Vagina (tissue), 2 donors: ENCODE measurements around the gene GTF3C4.

Experiments used
- CTCF ChIP-seq, 3 experiments: fragments of 450-650 bp in 2 of 3; fragments of 200-600 bp in 1 of 3; sonication (generic) in 1 of 3; IDR thresholded peaks; one replicate each; pipeline ENCODE4 v1.5.1; 2017 to 2019; ENCODE audit warnings: antibody characterized with exemption in 3 of 3, mild to moderate bottlenecking in 2 of 3, moderate library complexity in 2 of 3
- POLR2A ChIP-seq, 2 donors: fragments of 450-650 bp; IDR thresholded peaks; one replicate each; pipeline ENCODE4 v1.6.1; 2017; ENCODE audit warnings: antibody characterized with exemption in 2 of 2, mild to moderate bottlenecking in 2 of 2, moderate library complexity in 2 of 2
- POLR2AphosphoS5 ChIP-seq, 2 donors: sonication (generic); formaldehyde crosslinking; IDR thresholded peaks; one replicate each; pipeline ENCODE4 v1.9.0; 2017; ENCODE audit warnings: antibody characterized with exemption in 2 of 2, mild to moderate bottlenecking in 2 of 2, low read depth in 1 of 2; ENCODE audit not compliant: insufficient read depth in 1 of 2

DNA sequence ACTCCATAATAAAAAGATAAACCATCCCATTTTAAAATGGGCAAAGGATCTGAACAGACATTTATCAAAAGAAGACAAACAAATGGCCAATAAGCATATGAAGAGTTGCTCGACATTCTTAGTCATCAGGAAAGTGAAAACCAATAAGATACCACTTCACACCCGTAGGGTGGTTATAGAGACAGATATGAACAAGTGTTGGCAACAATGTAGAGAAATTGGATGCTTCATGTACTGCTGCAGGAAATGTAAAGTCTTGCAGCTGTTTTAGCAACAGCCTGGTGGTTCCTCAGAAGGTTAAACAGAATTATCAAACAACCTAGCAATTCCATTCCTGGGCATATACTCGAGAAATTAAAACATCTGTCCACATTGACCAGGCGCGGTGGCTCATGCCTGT lies 42.5 kb downstream of the GTF3C4 start:
- TF ChIP-seq CTCF (IDR thresholded peaks at IDR 0.05) (no peak), POLR2A (IDR thresholded peaks at IDR 0.05) (no peak), POLR2AphosphoS5 (IDR thresholded peaks at IDR 0.05; ENCODE audit: insufficient read depth in 1 of 2, low read depth in 1 of 2) (no peak)
